H9 (cell line): ENCODE measurements around the gene ANGPTL4. TPM values are rescaled to one million over a fixed set of nuclear protein-coding genes. Genes with fewer than 3 reads are reported as not detected.

Experiments used
- DNase-seq: peaks from one replicate; pipeline ENCODE4 v3.0.0-alpha.2; 2017
- H2AFZ ChIP-seq: one replicate; pipeline ENCODE4 v1.6.1; 2013; ENCODE audit warnings: mild to moderate bottlenecking, low read length, control low read depth, moderate library complexity
- H2AK5ac ChIP-seq: 2 replicates; pipeline ENCODE4 v1.6.1; 2013; ENCODE audit warnings: low read length, control low read depth, mixed read lengths; ENCODE audit not compliant: insufficient read length
- H2BK120ac ChIP-seq: one replicate; pipeline ENCODE4 v1.6.1; 2013; ENCODE audit warnings: low read depth, mild to moderate bottlenecking, low read length, control low read depth, inconsistent platforms; ENCODE audit not compliant: poor library complexity, severe bottlenecking
- H2BK12ac ChIP-seq: 2 replicates; pipeline ENCODE4 v1.6.1; 2013; ENCODE audit warnings: low read length, control low read depth, mixed read lengths, low read depth; ENCODE audit not compliant: insufficient read length
- H2BK15ac ChIP-seq: 2 replicates; pipeline ENCODE4 v1.6.1; 2013; ENCODE audit warnings: low read depth, low read length, control low read depth
- H2BK20ac ChIP-seq: one replicate; pipeline ENCODE4 v1.6.1; 2013; ENCODE audit warnings: low read depth, mild to moderate bottlenecking, low read length, control low read depth, inconsistent platforms; ENCODE audit not compliant: poor library complexity, severe bottlenecking
- H2BK5ac ChIP-seq: 2 replicates; pipeline ENCODE4 v1.6.1; 2013; ENCODE audit warnings: low read length, control low read depth, mixed read lengths; ENCODE audit not compliant: insufficient read length
- H3K14ac ChIP-seq: 2 replicates; pipeline ENCODE4 v1.6.1; 2013; ENCODE audit warnings: low read length, control low read depth; ENCODE audit not compliant: insufficient read depth
- H3K18ac ChIP-seq: 2 replicates; pipeline ENCODE4 v1.6.1; 2013; ENCODE audit warnings: low read depth, mild to moderate bottlenecking, mixed read lengths, low read length, control low read depth; ENCODE audit not compliant: insufficient read length
- H3K23ac ChIP-seq: 2 replicates; pipeline ENCODE4 v1.6.1; 2013; ENCODE audit warnings: low read length, control low read depth, mixed read lengths, low read depth; ENCODE audit not compliant: insufficient read length
- H3K23me2 ChIP-seq: 2 replicates; pipeline ENCODE4 v1.6.1; 2013; ENCODE audit warnings: low read depth, mild to moderate bottlenecking, mixed read lengths, low read length, control low read depth; ENCODE audit not compliant: insufficient read length, poor library complexity, severe bottlenecking
- H3K27ac ChIP-seq: 2 replicates; pipeline ENCODE4 v1.5.1; 2013; ENCODE audit warnings: low read length, control low read depth, mixed read lengths, low read depth; ENCODE audit not compliant: insufficient read length
- H3K27me3 ChIP-seq: 2 replicates; pipeline ENCODE4 v1.6.1; 2013; ENCODE audit warnings: low read length, control low read depth, inconsistent platforms; ENCODE audit not compliant: insufficient read depth
- H3K4ac ChIP-seq: 2 replicates; pipeline ENCODE4 v1.6.1; 2013; ENCODE audit warnings: low read depth, mild to moderate bottlenecking, control low read depth, inconsistent platforms, low read length, moderate library complexity
- H3K4me1 ChIP-seq: 2 replicates; pipeline ENCODE4 v1.6.1; 2013; ENCODE audit warnings: low read length, control low read depth, inconsistent platforms; ENCODE audit not compliant: insufficient read depth
- H3K4me2 ChIP-seq: 2 replicates; pipeline ENCODE4 v1.6.1; 2013; ENCODE audit warnings: low read length, control low read depth, mixed read lengths; ENCODE audit not compliant: insufficient read length, insufficient read depth
- H3K56ac ChIP-seq: 2 replicates; pipeline ENCODE4 v1.6.1; 2013; ENCODE audit warnings: low read depth, mild to moderate bottlenecking, mixed read lengths, low read length, control low read depth; ENCODE audit not compliant: insufficient read length
- H3K79me1 ChIP-seq: 2 replicates; pipeline ENCODE4 v1.6.1; 2013; ENCODE audit warnings: low read depth, mild to moderate bottlenecking, moderate library complexity, low read length, control low read depth, inconsistent platforms; ENCODE audit not compliant: insufficient read depth, poor library complexity, severe bottlenecking
- H3K79me2 ChIP-seq: 2 replicates; pipeline ENCODE4 v1.6.1; 2013; ENCODE audit warnings: low read length, control low read depth, inconsistent platforms; ENCODE audit not compliant: insufficient read depth
- H3K9ac ChIP-seq: 2 replicates; pipeline ENCODE4 v1.6.1; 2013; ENCODE audit warnings: low read length, control low read depth, mixed read lengths; ENCODE audit not compliant: insufficient read length; ENCODE audit errors: extremely low read depth
- H3K9me3 ChIP-seq: one replicate; pipeline ENCODE4 v1.6.1; 2013; ENCODE audit warnings: low read depth, low read length, inconsistent platforms; ENCODE audit not compliant: control insufficient read depth
- H3T11ph ChIP-seq: one replicate; pipeline ENCODE4 v1.6.1; 2013; ENCODE audit warnings: mild to moderate bottlenecking, low read length, control low read depth, inconsistent platforms
- H4K20me1 ChIP-seq: one replicate; pipeline ENCODE4 v1.6.1; 2013; ENCODE audit not compliant: control insufficient read depth, insufficient read length, insufficient read depth
- H4K5ac ChIP-seq: 2 replicates; pipeline ENCODE4 v1.6.1; 2013; ENCODE audit warnings: low read depth, mild to moderate bottlenecking, mixed read lengths, low read length, control low read depth; ENCODE audit not compliant: insufficient read length
- H4K8ac ChIP-seq: replicated peaks from 2 replicates; pipeline ENCODE4 v1.6.1; 2013; ENCODE audit warnings: low read length, control low read depth, mixed read lengths, low read depth; ENCODE audit not compliant: insufficient read length
- H4K91ac ChIP-seq: 2 replicates; pipeline ENCODE4 v1.6.1; 2013; ENCODE audit warnings: low read depth, mild to moderate bottlenecking, moderate library complexity, mixed read lengths, low read length, control low read depth; ENCODE audit not compliant: insufficient read length
- H3K27ac Mint-ChIP-seq, 3 experiments: 2 replicates in 2 of 3; 3 replicates in 1 of 3; pipeline ENCODE4 v1.8.0; 2020 to 2021; ENCODE audit warnings: mixed read lengths in 3 of 3, mild to moderate bottlenecking in 1 of 3, moderate library complexity in 1 of 3
- H3K27me3 Mint-ChIP-seq: 2 replicates; pipeline ENCODE4 v1.8.0; 2021; ENCODE audit warnings: low read depth, mild to moderate bottlenecking, moderate library complexity, mixed read lengths
- H3K36me3 Mint-ChIP-seq, 3 experiments: 2 replicates in 2 of 3; 3 replicates in 1 of 3; pipeline ENCODE4 v1.8.0; 2020 to 2021; ENCODE audit warnings: low read depth in 3 of 3, mixed read lengths in 3 of 3; ENCODE audit not compliant: insufficient read depth in 1 of 3
- H3K4me1 Mint-ChIP-seq, 2 experiments: 2 replicates each; pipeline ENCODE4 v1.8.0; 2020; ENCODE audit warnings: mixed read lengths in 2 of 2
- H3K4me3 Mint-ChIP-seq, 2 experiments: 2 replicates in 1 of 2; 3 replicates in 1 of 2; pipeline ENCODE4 v1.8.0; 2020 to 2021; ENCODE audit warnings: mild to moderate bottlenecking in 2 of 2, mixed read lengths in 2 of 2, moderate library complexity in 1 of 2
- H3K9me3 Mint-ChIP-seq, 2 experiments: 2 replicates in 1 of 2; 3 replicates in 1 of 2; pipeline ENCODE4 v1.8.0; 2020; ENCODE audit warnings: mild to moderate bottlenecking in 2 of 2, mixed read lengths in 2 of 2, moderate library complexity in 1 of 2
- WGBS: extraction: QIAGEN DNeasy Blood & Tissue Kit; methylation state at CpG from one replicate; pipeline ENCODE4 v1.1.7; 2013; ENCODE audit warnings: missing lambda C conversion rate, low lambda C conversion rate, mixed read lengths; ENCODE audit not compliant: insufficient read length; ENCODE audit errors: extremely low coverage; 5-methylcytosine and 5-hydroxymethylcytosine counted together
- total RNA-seq: library from RNA; stranded (reverse); gene quantifications from 2 replicates; pipeline ENCODE4 v1.2.1, GENCODE V29; 2021
- TF ChIP-seq, protein P1 (sequence below): fragments of 200-600 bp; sonication (generic); conservative IDR thresholded peaks from 3 replicates; pipeline ENCODE4 v1.8.0; 2021; ENCODE audit warnings: antibody characterized with exemption, mild to moderate bottlenecking

ANGPTL4 gene
- total RNA-seq, 1 experiment from 2014 or later: 1.9 TPM

DNA sequence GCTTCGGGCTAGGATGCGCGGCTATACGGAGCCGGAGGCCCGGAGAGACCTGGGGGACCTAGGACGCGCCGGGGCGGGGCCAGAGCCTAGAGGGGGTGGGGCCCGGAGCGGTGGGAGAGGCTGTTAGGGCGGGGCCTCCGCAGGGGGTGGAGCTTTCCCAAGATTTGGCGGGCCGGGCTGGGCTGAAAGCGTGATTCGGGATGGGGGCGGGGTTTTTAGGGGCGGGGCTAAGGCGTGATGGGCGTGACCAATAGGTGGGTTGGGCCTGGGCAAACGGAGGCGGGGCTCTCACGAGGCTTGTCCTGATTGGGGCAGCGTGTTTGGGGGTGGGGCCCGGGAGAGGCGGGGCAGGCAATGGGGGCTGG is 26.6 kb downstream of the ANGPTL4 start:
- H3T11ph ChIP-seq: no peak overlapping the region
- peaks cover 4 to 12% of the 10 kb centered on the region in 2 experiments; a peak in 3 of 4 replicates for H3K4me1 Mint-ChIP-seq
- no peak overlapping the region for H3K23ac ChIP-seq
- H3K18ac ChIP-seq: peak overlapping the region; percentile 94
- peaks cover 14% of the 10 kb centered on the region; the same call in 1 of the 2 replicates for H3K79me2 ChIP-seq
- H2BK12ac ChIP-seq: no peak overlapping the region
- H3K36me3 Mint-ChIP-seq: peaks cover 15 to 19% (median 17%) of the 10 kb centered on the region in 3 experiments; a peak in 6 of 7 replicates
- H2AK5ac ChIP-seq: no peak overlapping the region
- WGBS: no CpG with 5 or more reads among the region's 28 CpGs
- no peaks in the 10 kb centered on the region for H3K23me2 ChIP-seq
- no peaks in the 10 kb centered on the region for H4K20me1 ChIP-seq
- H4K5ac ChIP-seq: no peak overlapping the region
- no peak overlapping the region for H4K8ac ChIP-seq
- no peak overlapping the region for H3K27ac ChIP-seq
- H3K56ac ChIP-seq: no peak overlapping the region
- no peaks in the 10 kb centered on the region for H3K27me3 ChIP-seq
- H3K79me1 ChIP-seq: no peaks in the 10 kb centered on the region
- no peak overlapping the region for H2BK20ac ChIP-seq
- H3K27me3 Mint-ChIP-seq: no peaks in the 10 kb centered on the region
- H3K9me3 ChIP-seq: no peaks in the 10 kb centered on the region
- peak overlapping the region; percentile 89 for H3K9ac ChIP-seq
- no peak overlapping the region; the same call in 1 of the 2 replicates for H3K4ac ChIP-seq
- DNase-seq: peak; percentile 95
- peak overlapping the region; percentile 60 for H3K4me2 ChIP-seq
- H3K4me3 Mint-ChIP-seq: peak overlapping the region; percentile 77 to 88
- TF ChIP-seq, protein P1, sequence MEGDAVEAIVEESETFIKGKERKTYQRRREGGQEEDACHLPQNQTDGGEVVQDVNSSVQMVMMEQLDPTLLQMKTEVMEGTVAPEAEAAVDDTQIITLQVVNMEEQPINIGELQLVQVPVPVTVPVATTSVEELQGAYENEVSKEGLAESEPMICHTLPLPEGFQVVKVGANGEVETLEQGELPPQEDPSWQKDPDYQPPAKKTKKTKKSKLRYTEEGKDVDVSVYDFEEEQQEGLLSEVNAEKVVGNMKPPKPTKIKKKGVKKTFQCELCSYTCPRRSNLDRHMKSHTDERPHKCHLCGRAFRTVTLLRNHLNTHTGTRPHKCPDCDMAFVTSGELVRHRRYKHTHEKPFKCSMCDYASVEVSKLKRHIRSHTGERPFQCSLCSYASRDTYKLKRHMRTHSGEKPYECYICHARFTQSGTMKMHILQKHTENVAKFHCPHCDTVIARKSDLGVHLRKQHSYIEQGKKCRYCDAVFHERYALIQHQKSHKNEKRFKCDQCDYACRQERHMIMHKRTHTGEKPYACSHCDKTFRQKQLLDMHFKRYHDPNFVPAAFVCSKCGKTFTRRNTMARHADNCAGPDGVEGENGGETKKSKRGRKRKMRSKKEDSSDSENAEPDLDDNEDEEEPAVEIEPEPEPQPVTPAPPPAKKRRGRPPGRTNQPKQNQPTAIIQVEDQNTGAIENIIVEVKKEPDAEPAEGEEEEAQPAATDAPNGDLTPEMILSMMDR: no peak
- H3K4me1 ChIP-seq: no peaks in the 10 kb centered on the region
- H2BK5ac ChIP-seq: peak overlapping the region; percentile 65
- H3K14ac ChIP-seq: peak overlapping the region; percentile 99
- no peak overlapping the region for H4K91ac ChIP-seq
- no peak overlapping the region for H2BK120ac ChIP-seq
- H3K9me3 Mint-ChIP-seq: peaks cover 9 to 11% of the 10 kb centered on the region in 2 experiments; a peak in 4 of 5 replicates
- no peak overlapping the region for H2BK15ac ChIP-seq
- no peak overlapping the region for H2AFZ ChIP-seq
- H3K27ac Mint-ChIP-seq: peak overlapping the region in 1 of 3 experiments; percentile 48; a peak in 1 of 7 replicates
